SKM-1 (cell line): Measurements from ENCODE around the gene DPF3.

Experiments used
- DNase-seq: peaks from one replicate; lab custom pipeline; 2025; ENCODE audit not compliant: unreplicated experiment; lab: John Stamatoyannopoulos, UW

DPF3 gene

GRCh38 chr14:72688990-72689671, 204.8 kb downstream of the DPF3 start:
- DNase-seq: no peak

GRCh38 chr14:72686832-72687231, 207.1 kb downstream of the DPF3 start:
- DNase-seq: no peak

GRCh38 chr14:72686101-72686500, 207.8 kb downstream of the DPF3 start:
- DNase-seq: no peak

GRCh38 chr14:72685456-72685855, 208.4 kb downstream of the DPF3 start:
- DNase-seq: no peak

- no peak for DNase-seq
Measured at GRCh38 chr14:72683787-72684186, 210.1 kb downstream of the DPF3 start.

GRCh38 chr14:72682188-72682587, 211.7 kb downstream of the DPF3 start:
- DNase-seq: no peak

- DNase-seq: no peak
Measured at GRCh38 chr14:72680853-72681640, 212.9 kb downstream of the DPF3 start.

- no peak for DNase-seq
Measured at GRCh38 chr14:72679536-72680151, 214.3 kb downstream of the DPF3 start.

- no peak for DNase-seq
Measured at GRCh38 chr14:72679141-72679535, 214.8 kb downstream of the DPF3 start.

GRCh38 chr14:72678356-72678755, 215.5 kb downstream of the DPF3 start:
- DNase-seq: no peak

GRCh38 chr14:72677664-72678063, 216.2 kb downstream of the DPF3 start:
- no peak for DNase-seq

GRCh38 chr14:72675126-72675525, 218.8 kb downstream of the DPF3 start:
- DNase-seq: no peak

GRCh38 chr14:72673179-72673578, 220.7 kb downstream of the DPF3 start:
- DNase-seq: no peak

GRCh38 chr14:72666610-72667009, 227.3 kb downstream of the DPF3 start:
- DNase-seq: no peak

GRCh38 chr14:72665259-72665658, 228.6 kb downstream of the DPF3 start:
- DNase-seq: no peak

GRCh38 chr14:72664651-72665050, 229.2 kb downstream of the DPF3 start:
- no peak for DNase-seq

- no peak for DNase-seq
Measured at GRCh38 chr14:72663956-72664650, 229.8 kb downstream of the DPF3 start.

- no peak for DNase-seq
Measured at GRCh38 chr14:72663076-72663487, 230.8 kb downstream of the DPF3 start.

GRCh38 chr14:72662214-72662613, 231.7 kb downstream of the DPF3 start:
- no peak for DNase-seq

- no peak for DNase-seq
Measured at GRCh38 chr14:72657214-72657921, 236.5 kb downstream of the DPF3 start.

GRCh38 chr14:72653026-72653425, 240.9 kb downstream of the DPF3 start:
- DNase-seq: no peak
